ENCODE results near the gene RAPH1.
A peak's percentile ranks its signal among the peaks of the same experiment; 100 is the strongest.

The RAPH1 gene

GRCh38 chr2:203462308-203462707 lies 72.8 kb downstream of the RAPH1 start:
- Histone ChIP-seq H4K20me1 (ENCODE audit: insufficient read depth, low read length) (no peaks in the 10 kb centered on the region), H3F3A (ENCODE audit: insufficient read depth, low read length) (0 out of 2 replicates have a peak, but pooled peaks cover 5% of the 10 kb centered on the region), H3K79me2 (ENCODE audit: low read length) (no peaks in the 10 kb centered on the region), H3K4me1 (ENCODE audit: low read length) (peaks cover 16% of the 10 kb centered on the region), H3K9me3 (replicated peaks; ENCODE audit: insufficient read depth, low read length) (no peaks in the 10 kb centered on the region), H3K27ac (ENCODE audit: low read length) (no peak overlapping the region), H3K27me3 (replicated peaks; ENCODE audit: insufficient read depth, low read length) (no peaks in the 10 kb centered on the region), H3K9ac (ENCODE audit: low read length) (no peak overlapping the region), H3K9me2 (replicated peaks; ENCODE audit: insufficient read depth, low read length) (no peaks in the 10 kb centered on the region), H3K36me3 (replicated peaks; ENCODE audit: insufficient read depth, low read length) (no peaks in the 10 kb centered on the region), H3K4me2 (ENCODE audit: low read depth, low read length) (no peak overlapping the region), H3K4me3 (ENCODE audit: low read length) (no peak overlapping the region), H2AFZ (ENCODE audit: low read length) (no peak overlapping the region)
- TF ChIP-seq, protein P1, sequence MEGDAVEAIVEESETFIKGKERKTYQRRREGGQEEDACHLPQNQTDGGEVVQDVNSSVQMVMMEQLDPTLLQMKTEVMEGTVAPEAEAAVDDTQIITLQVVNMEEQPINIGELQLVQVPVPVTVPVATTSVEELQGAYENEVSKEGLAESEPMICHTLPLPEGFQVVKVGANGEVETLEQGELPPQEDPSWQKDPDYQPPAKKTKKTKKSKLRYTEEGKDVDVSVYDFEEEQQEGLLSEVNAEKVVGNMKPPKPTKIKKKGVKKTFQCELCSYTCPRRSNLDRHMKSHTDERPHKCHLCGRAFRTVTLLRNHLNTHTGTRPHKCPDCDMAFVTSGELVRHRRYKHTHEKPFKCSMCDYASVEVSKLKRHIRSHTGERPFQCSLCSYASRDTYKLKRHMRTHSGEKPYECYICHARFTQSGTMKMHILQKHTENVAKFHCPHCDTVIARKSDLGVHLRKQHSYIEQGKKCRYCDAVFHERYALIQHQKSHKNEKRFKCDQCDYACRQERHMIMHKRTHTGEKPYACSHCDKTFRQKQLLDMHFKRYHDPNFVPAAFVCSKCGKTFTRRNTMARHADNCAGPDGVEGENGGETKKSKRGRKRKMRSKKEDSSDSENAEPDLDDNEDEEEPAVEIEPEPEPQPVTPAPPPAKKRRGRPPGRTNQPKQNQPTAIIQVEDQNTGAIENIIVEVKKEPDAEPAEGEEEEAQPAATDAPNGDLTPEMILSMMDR (IDR thresholded peaks at IDR 0.05; ENCODE audit: low read length): no peak
- DNase-seq: no peak

GRCh38 chr2:203461746-203462145 lies 73.4 kb downstream of the RAPH1 start:
- no peaks in the 10 kb centered on the region for H3K9me3 ChIP-seq (replicated peaks; ENCODE audit: insufficient read depth, low read length)
- DNase-seq: no peak
- 0 out of 2 replicates have a peak, but pooled peaks cover 5% of the 10 kb centered on the region for H3F3A ChIP-seq (ENCODE audit: insufficient read depth, low read length)
- H3K79me2 ChIP-seq (ENCODE audit: low read length): no peaks in the 10 kb centered on the region
- no peaks in the 10 kb centered on the region for H3K27me3 ChIP-seq (replicated peaks; ENCODE audit: insufficient read depth, low read length)
- H3K36me3 ChIP-seq (replicated peaks; ENCODE audit: insufficient read depth, low read length): no peaks in the 10 kb centered on the region
- no peaks in the 10 kb centered on the region for H3K9me2 ChIP-seq (replicated peaks; ENCODE audit: insufficient read depth, low read length)
- no peak overlapping the region for H2AFZ ChIP-seq (ENCODE audit: low read length)
- H3K4me1 ChIP-seq (ENCODE audit: low read length): peaks cover 12% of the 10 kb centered on the region
- no peak overlapping the region for H3K4me2 ChIP-seq (ENCODE audit: low read depth, low read length)
- no peak overlapping the region for H3K4me3 ChIP-seq (ENCODE audit: low read length)
- H3K9ac ChIP-seq (ENCODE audit: low read length): no peak overlapping the region
- H4K20me1 ChIP-seq (ENCODE audit: insufficient read depth, low read length): no peaks in the 10 kb centered on the region
- no peak for TF ChIP-seq EZH2 (optimal IDR thresholded peaks at IDR 0.05; ENCODE audit: low read depth, low read length)
- no peak overlapping the region for H3K27ac ChIP-seq (ENCODE audit: low read length)

- Histone ChIP-seq H3K4me1 (ENCODE audit: low read length) (no peaks in the 10 kb centered on the region), H2AFZ (ENCODE audit: low read length) (no peak overlapping the region), H3K9me2 (replicated peaks; ENCODE audit: insufficient read depth, low read length) (no peaks in the 10 kb centered on the region), H3K9ac (ENCODE audit: low read length) (no peak overlapping the region), H3K4me3 (ENCODE audit: low read length) (no peak overlapping the region), H3F3A (ENCODE audit: insufficient read depth, low read length) (no peaks in the 10 kb centered on the region), H3K9me3 (replicated peaks; ENCODE audit: insufficient read depth, low read length) (no peaks in the 10 kb centered on the region), H3K27me3 (replicated peaks; ENCODE audit: insufficient read depth, low read length) (no peaks in the 10 kb centered on the region), H4K20me1 (ENCODE audit: insufficient read depth, low read length) (no peaks in the 10 kb centered on the region), H3K27ac (ENCODE audit: low read length) (no peak overlapping the region), H3K79me2 (ENCODE audit: low read length) (no peaks in the 10 kb centered on the region), H3K36me3 (replicated peaks; ENCODE audit: insufficient read depth, low read length) (no peaks in the 10 kb centered on the region), H3K4me2 (ENCODE audit: low read depth, low read length) (no peak overlapping the region)
- TF ChIP-seq, protein P1 (IDR thresholded peaks at IDR 0.05; ENCODE audit: low read length): no peak
- TF ChIP-seq EZH2phosphoT487 (IDR thresholded peaks at IDR 0.05; ENCODE audit: low read length) (no peak), EZH2 (optimal IDR thresholded peaks at IDR 0.05; ENCODE audit: low read depth, low read length) (no peak)
- DNase-seq: no peak
These were observed 79.9 kb downstream of the RAPH1 start for GRCh38 chr2:203455209-203455608.

- Histone ChIP-seq H3K27me3 (replicated peaks; ENCODE audit: insufficient read depth, low read length) (no peaks in the 10 kb centered on the region), H3K4me1 (ENCODE audit: low read length) (no peaks in the 10 kb centered on the region), H3K4me3 (ENCODE audit: low read length) (no peak overlapping the region), H3F3A (ENCODE audit: insufficient read depth, low read length) (no peaks in the 10 kb centered on the region), H3K36me3 (replicated peaks; ENCODE audit: insufficient read depth, low read length) (no peaks in the 10 kb centered on the region), H3K9me2 (replicated peaks; ENCODE audit: insufficient read depth, low read length) (no peaks in the 10 kb centered on the region), H3K79me2 (ENCODE audit: low read length) (no peaks in the 10 kb centered on the region), H3K9me3 (replicated peaks; ENCODE audit: insufficient read depth, low read length) (no peaks in the 10 kb centered on the region), H2AFZ (ENCODE audit: low read length) (no peak overlapping the region), H4K20me1 (ENCODE audit: insufficient read depth, low read length) (no peaks in the 10 kb centered on the region), H3K27ac (ENCODE audit: low read length) (no peak overlapping the region), H3K4me2 (ENCODE audit: low read depth, low read length) (no peak overlapping the region), H3K9ac (ENCODE audit: low read length) (no peak overlapping the region)
- no peak for TF ChIP-seq EZH2phosphoT487 (IDR thresholded peaks at IDR 0.05; ENCODE audit: low read length)
- TF ChIP-seq, protein P1 (IDR thresholded peaks at IDR 0.05; ENCODE audit: low read length): peak; percentile 79
- DNase-seq: peak; percentile 49
These were observed 81.1 kb downstream of the RAPH1 start for GRCh38 chr2:203453858-203454451.

Measured in MM.1S (cell line).